HG03064 (cell line): ENCODE measurements around the gene PXDC1.
"Not testable (repeated sequence)": the region's sequence is repeated elsewhere in the genome, so short reads cannot be mapped to it uniquely, and the experiment has no call there.

Source experiments
- ATAC-seq: cut with Tn5 transposase; IDR thresholded peaks from one replicate; pipeline ENCODE4 v1.9.1; 2021; ENCODE audit warnings: low read depth; ENCODE audit not compliant: unreplicated experiment

The PXDC1 gene

DNA sequence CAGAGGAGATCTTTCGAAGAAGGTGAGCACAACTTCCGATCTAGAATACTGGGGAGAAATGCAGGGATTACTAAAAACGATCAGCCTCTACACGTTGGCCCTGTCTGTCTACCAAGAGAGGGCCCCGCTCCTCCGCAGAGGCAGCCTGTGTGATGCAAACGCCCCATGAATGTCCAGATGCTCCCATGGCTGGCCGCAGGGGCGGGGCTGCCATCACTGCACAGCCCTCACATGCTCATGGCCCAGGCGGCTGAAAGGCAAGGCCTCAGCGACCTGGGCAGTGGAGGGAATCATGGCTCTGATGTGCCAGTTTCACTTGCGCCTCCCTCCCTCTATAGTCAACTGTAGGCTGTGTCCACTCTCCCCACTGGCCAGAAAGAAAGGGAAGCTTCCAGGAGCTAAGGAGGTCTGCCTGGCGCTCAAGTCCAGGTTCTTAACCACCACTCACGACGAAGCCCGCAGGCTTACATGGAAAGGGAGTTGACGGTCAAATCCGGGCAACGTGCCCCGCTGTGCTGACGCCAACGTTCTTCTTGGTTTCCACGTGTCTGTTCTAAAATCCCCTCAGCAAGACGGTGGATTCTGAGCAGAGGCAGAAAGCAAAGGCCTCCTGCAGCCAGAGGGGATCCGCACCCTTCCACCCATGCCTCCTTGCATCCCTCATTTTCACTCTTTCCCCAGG, 14.2 kb downstream of the PXDC1 start:
- no peak for ATAC-seq

DNA sequence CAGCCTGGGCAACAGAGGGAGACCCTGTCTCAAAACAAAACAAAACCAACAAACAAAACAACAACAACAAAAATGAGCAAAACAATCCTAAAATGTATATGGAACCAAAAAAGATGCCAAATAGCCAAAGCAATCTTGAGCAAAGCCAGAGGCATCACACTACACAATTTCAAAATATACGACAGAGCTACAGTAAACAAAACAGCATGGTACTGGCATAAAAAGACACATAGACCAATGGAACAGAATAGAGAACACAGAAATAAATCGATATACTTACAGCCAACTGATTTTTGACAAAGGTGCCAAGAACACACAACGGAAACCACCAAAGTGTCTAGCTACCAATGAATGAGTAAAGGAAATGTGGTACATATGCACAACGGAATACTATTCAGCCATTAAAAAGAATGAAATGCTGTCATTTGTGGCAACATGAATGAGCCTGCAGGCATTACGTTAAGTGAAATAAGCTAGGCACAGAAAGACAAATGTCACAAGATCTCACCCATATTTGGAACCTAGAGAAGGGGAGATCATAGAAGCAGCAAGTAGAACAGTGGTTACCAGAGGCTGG, 16.4 kb downstream of the PXDC1 start:
- ATAC-seq: no peak

DNA sequence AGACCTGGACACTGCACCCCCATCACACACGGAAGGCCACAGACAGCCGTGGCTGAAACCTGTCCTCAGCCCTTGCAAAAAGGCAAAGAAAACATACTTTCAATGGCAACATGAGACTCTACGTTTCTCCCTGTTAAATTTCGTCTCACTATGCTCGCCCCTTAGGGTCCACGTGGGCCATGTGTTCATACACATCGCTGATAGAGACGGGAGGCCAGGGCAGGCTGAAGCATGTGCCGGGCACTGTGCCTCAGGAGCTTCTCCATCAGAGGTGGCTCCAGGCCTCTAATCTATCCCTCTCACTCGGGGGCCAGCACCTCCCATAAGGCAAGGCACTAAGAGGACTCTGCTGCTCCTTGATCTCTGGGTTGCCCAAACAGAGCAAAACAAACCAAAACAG, 17.5 kb downstream of the PXDC1 start:
- ATAC-seq: no peak

DNA sequence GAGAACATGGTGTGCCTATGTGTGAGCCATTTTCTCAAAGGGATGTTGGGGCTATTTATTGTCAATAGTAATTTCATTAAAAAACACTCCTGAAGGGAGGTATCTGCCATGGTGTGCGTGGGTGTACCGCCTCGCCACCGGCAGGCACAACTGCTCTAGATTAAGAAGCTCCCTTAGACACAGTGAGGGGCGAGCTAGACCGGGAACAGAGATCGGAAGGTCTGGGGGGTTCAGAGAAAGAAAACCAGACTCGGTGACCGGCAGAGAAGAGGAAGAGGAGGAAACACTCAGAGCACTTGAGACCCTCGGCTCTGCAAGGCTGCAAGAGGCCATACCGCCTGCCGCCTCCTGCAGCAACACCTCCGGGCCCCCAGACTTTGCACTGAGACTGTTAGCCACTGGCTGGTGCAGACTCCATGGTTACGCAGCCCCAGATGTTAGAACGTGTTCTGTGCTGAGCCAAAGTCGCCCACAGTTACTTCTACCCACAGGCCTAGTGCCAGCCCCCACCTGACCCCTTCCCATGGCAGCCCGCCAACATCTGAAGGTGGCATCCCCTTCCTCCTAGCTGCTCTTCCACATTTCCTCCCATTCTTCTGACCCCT, 18.1 kb downstream of the PXDC1 start:
- ATAC-seq: no peak

DNA sequence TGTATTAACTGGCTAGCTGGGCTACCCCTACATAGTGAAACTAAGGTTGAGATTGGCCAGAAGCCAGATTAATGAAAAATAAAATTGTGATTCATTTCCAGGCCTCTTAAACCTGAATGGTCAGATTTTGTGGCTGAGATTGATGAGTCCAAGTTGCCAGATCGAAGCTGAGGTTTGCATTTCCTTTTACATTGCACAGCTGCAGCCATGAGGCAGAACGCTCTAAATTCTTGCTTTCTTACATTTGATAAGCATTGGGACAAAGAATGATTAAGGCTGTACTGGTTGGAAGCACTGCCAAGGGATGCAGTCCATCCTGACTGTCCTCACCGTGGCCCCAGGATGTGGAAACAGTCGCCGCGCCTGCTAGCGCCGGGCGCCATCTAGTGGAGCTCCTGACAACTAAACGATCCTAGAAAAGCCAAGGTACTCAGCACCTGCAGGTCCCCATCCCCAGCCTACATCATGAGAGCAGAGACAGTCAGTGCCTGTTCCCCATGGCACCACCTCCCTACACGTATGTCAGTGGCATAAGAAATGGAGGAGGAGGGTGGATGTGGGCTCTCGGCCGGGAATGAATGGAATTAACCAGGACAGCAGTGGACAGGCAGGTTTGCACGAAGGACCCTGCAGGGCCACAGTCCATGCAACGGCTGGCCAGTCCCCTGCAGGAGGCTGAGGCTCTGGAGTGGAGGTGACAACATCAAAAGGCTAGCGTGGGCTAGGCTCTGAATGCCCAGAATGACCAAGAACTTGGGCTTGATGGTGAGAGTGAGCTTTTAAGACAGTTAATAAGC, 19.0 kb downstream of the PXDC1 start:
- ATAC-seq: no peak

DNA sequence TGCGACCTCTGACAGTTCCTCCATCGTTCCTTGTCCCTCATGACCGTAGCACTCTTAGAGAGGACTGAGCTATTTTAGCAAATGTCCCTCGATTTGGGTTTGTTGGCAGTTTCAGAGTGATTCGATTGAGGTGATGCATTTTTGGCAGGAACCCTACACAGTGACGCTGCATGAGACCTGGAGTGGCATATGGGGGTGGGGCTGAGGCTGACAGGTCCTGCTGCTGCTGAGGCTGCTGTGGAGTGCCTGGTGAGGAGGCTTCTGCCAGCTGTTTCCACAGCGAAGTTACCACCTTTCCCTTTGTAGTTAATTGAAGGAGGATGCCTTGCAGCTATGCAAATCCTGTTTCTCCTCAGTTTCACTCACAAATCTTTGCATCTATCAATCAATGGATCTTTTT, 19.8 kb downstream of the PXDC1 start:
- no peak for ATAC-seq

DNA sequence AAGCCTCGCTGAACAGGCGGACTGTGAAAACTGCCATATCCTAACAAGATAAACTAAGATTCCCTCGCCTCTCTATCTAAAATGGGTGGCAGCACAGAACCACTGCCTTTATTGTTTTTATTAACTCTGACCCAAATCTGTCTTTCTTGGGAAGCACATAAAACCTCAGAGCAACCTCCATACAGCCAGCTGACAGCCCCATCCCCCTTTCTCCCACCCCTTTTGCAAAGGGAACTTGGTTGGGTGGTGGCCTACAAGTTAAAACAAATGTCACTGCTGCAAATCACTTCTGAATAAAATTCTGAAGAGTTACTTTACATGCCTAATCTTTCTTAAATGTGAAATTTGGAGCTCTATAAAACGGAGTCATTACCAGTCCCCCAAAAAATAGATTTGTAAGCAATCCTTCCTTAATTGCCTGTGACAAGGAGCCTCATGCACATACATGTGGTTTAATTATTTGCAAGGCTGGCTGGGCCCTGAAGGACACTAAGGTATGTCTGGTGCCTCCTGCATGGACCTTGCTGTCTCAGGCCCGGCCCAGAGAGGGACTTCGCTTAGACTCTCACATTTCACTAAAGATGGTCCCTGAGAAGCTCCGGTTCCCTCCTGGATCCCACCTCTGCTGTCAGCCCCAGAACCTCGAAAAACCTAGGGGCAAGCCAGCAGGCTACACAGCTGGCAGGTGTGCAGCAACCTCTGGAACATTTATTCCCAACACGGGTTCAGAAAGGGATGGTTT, 21.7 kb downstream of the PXDC1 start:
- no peak for ATAC-seq

DNA sequence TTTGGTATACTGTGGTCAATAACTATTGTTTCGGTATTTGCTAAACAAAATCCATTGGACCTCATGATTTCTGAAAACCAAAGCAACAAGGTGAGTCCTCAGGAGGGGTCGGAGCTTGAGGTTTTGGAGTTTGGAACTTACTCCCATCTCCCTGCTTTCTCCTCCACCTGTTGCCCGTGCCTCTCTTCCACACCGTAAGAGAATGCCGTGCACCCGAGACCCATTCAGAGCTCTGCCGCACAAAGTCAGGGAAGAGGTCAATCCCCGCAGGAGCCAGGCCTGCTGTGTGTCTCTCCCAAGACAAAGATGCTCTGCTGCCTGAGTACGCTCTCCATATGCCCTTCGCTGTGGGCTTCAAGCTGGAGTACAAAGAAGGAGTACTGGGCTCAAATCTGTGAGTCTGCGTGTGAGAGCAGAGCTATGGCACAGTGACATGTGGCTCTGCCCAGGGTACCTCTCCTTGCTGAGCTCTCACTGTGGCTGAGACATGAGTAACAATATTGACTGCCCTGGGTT, 23.9 kb downstream of the PXDC1 start:
- ATAC-seq: no peak

DNA sequence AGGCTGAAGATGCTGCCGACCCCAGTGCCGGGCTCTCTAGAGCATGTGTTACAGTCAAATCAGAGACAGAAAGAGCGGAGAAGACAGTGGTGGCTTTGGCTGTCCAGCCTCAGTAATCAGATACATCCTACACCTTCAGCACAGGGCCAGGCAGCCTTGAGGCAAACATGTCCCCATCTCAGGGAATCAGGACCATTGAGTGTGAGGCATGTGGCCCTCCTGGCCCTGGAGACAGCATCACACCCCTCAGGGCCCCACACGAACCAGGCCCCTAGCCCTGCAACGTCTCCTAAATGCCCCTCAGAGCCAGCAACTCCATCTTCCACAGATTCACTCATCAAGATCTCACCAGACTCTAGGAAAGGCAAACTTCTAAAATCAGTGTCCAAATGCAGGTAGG, 24.5 kb downstream of the PXDC1 start:
- ATAC-seq: no peak

DNA sequence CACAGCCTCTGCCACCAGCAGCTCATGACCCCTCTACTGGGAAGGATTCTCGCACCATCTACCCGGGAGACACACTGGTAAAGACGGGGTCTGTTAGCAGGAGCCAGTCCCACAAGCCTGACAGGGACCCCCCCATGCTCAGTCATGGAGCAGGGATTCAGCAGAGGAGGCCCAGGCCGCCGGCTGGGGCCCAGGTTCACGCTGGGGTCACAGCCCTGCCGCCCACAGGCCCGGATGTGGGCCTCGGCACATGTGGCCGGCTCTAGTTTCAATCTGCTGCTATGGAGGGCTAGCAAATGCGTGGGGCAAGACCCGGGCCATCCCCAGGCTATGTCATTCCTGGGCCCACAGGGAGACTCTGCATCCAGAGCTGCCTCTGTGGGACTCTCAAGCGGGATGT, 25.1 kb downstream of the PXDC1 start:
- ATAC-seq: no peak

DNA sequence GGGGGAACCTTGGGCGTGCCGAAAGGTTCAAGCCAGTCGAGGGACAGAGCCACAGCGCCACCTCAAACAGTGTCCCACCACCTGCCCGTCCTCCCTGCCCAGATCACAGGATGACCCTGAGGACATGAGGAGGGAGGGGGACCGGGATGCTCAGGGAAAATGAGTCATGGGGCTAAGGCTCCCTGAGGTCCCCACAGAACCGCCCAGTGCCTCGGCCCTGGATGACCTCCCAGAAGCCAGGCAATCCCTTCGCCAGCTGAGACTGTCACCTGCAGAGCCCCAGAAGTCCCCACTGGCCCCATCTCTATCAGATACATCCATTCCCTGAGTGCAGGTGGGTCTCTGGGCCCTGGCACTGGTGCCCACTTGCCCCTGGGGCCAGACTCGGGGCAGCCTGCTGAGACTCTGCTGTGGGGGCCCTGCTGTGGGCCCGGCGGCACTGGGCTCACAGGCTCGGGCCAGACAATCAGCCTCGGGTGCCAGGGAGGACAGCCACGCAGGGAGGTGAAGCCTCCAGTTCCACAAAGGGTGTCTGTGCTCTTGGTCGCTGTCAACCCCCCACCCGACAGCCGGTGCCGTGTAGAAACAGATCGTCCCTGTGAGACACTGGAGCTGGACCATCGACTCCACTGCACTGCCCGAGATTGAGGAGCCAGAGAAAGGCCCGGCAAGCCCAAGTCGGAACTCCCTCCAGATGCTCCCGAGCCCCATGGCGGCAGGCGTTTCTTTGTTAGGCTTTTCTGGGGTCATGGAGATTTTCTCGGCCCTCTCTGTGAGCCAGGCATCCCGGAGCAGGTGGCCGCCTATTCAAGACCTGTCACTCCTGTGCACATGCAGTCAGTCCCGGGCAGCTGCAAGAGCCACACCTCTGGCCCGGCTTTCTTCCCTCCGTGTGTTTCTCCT, 26.1 kb downstream of the PXDC1 start:
- ATAC-seq: no peak

DNA sequence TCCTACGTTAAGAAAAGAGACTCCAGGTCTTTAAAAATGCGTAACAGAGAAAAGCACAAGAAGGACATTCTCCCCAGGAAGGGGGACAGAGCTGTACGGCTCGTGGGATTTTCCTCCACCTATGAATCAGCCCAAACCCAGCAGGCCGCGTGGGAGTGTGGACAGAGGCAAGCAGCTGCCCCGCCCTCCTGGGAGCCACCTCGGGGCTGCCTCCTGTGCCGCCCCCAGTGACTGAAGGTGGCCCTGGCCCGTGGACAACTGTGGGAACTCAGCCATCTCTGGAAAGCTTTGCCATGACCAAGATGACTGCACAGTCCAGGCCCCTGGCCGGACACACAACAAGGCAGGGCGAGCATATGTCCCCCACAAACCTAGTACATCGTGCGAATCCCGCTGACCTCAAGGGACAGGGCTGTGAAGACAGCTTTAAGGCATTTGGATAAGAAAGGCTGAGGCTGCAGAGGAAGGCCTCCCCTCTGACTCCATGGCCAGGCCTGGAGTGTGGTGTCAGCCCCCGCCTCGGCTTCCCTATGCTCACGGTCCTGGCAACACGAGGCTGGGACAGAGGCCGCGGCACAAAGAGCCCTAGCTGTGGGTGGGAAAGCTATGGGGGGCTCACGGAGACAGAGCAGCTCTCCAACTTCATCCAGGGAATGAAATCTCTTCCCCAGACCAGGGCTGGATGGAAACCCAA, 26.9 kb downstream of the PXDC1 start:
- no peak for ATAC-seq

DNA sequence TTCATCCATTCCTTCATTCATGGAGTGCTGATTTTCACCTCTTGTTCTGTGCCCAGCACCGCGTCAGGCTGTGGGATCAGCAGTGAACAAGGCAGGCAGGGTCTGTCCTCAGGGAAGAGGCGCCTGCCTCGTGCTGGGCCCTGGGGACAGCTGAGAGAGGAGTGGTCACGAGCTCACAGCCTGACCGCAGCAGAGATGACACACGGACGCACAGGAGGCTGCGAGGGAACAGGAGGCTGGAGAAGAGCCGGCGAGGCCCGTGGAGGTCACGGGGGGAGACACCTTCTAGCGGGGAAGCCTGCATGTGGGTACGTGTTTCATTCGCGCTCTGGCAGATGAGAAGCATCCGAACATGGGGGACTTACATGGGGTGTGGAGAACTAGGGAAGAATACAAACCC, 27.5 kb downstream of the PXDC1 start:
- ATAC-seq: no peak

DNA sequence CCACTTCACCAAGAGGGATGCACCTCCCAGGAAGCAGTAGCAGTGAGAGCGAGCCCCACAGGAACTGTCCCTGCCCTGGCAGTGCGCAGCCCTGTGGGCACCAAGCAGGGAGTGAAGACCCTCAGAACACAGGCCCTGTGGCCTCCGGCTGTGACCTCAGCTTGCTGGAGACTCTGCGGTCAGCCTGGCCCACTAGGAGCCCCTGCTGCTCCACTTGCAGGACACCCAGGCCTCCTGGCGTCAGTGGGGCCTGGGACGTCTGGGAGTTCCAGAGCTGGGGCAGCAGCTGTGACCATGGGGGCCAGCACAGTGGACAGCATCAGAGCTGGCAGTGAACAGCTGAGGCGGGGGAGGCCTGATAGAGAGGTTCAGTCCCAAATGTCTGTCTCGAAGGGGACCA, 28.3 kb downstream of the PXDC1 start:
- no peak for ATAC-seq

DNA sequence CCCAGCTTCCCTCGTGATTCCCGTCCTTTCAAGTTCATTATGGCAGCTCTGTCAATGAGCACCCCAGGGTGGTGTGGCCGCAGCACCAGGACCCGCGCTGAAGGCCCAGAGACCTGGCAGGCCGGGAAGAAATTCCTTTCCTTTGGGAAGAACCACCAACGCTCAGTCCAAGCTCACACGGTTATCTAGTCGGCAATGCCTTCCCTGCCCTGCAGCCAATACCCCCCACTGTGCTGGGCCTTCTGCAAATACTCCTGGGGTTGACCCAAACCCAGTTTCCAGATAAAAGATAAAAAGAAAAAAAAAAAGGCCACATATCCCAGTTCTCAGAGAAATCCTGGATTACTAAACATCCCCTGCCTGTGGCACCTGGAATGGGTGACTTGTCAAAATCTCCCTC, 28.7 kb downstream of the PXDC1 start:
- ATAC-seq: no peak

DNA sequence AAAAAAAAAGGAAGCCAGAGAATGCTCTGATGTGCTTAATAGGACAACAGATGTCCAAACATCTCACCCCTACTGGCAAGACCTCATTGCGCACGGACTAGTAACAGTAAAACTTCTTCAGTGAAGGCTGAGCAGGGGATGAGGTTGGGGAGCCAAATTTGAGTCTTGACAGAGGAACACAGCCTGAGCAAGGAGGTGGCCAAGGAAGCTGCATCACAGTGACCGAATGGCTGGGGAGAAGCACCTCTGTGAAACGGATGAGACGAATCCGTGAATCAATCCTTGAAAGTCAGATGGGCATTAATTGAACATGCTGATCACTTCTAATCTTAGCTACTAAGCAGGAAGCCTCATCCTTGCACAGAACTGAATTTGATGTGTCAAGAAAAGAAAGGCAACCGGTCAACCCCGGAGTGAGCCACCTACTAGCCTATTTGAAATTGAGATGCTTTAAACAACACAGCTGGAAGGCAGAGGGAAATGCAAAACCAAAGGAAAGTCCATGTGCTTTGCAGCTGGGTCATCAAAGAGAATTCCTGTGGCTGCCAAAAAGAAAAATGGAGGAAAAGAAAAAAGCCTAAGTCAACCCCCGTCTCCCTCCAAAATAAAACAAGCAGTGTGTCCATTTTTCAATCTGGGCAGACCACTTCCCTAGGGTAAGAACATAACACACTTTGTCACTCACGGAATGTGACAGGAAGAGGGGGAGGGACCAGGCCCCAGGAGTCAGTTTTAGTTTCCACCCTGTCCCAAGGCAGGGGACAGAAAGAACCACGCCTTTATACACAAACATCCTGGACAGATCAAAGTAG, 29.5 kb downstream of the PXDC1 start:
- ATAC-seq: no peak

DNA sequence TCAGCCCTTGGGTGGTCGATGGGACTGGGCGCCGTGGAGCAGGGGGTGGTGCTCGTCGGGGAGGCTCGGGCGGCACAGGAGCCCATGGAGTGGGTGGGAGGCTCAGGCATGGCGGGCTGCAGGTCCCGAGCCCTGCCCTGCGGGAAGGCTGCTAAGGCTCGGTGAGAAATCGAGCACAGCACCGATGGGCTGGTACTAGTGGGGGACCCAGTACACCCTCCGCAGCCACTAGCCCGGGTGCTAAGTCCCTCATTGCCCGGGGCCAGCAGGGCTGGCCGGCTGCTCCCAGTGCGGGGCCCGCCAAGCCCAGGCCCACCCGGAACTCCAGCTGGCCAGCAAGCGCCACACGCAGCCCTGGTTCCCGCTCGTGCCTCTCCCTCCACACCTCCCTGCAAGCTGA, 30.7 kb downstream of the PXDC1 start:
- not testable (repeated sequence) for ATAC-seq
